ENCODE measurements around the gene INTS2.

DNA sequence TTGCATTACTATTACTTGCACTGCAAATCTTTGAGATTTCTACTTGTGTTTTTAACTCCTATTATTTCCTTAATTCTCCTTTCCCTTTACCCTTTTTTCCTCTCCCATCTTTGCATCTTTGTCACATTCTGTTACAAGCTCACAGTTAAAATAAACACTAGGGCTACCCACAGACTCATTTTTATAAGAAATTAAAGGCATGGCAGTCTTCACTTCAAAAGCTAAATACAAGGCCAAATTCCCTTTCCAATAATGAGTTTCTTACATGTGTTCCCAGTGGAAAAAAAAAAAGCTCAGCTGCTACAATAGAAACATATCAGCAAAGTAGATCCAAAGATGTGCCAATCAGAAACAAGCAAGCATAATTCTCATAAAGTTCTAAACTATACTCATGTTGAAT lies 60.7 kb downstream of the INTS2 start:
- TF ChIP-seq, protein P1, sequence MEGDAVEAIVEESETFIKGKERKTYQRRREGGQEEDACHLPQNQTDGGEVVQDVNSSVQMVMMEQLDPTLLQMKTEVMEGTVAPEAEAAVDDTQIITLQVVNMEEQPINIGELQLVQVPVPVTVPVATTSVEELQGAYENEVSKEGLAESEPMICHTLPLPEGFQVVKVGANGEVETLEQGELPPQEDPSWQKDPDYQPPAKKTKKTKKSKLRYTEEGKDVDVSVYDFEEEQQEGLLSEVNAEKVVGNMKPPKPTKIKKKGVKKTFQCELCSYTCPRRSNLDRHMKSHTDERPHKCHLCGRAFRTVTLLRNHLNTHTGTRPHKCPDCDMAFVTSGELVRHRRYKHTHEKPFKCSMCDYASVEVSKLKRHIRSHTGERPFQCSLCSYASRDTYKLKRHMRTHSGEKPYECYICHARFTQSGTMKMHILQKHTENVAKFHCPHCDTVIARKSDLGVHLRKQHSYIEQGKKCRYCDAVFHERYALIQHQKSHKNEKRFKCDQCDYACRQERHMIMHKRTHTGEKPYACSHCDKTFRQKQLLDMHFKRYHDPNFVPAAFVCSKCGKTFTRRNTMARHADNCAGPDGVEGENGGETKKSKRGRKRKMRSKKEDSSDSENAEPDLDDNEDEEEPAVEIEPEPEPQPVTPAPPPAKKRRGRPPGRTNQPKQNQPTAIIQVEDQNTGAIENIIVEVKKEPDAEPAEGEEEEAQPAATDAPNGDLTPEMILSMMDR (optimal IDR thresholded peaks at IDR 0.05 in 1 of 3, IDR thresholded peaks at IDR 0.05 in 1 of 3, conservative IDR thresholded peaks at IDR 0.05 in 1 of 3; ENCODE audit: extremely low read depth in 1 of 3, insufficient read depth in 2 of 3, low read length in 3 of 3) = no peak
- TF ChIP-seq EZH2 (IDR thresholded peaks at IDR 0.05; ENCODE audit: low read length) = no peak
